HCT116 (cell line): Measurements from ENCODE around the gene MBTPS1. TPM values are rescaled to one million over a fixed set of nuclear protein-coding genes. Genes with fewer than 3 reads are reported as not detected.

ENCODE experiments used
- ATAC-seq: fragments of 200-7000 bp; cut with Tn5 transposase; 2 replicates; pipeline ENCODE4 v1.9.1; 2020; ENCODE audit warnings: mild to moderate bottlenecking, moderate library complexity
- Bru-seq: library from RNA; stranded (reverse); fragments of 400-500 nt; gene quantifications from one replicate; lab custom pipeline; 2021; lab: Mats Ljungman, UMichigan
- BruChase-seq, 2 experiments: library from RNA; stranded (reverse); fragments of 400-500 nt; gene quantifications; one replicate each; lab custom pipeline; 2021; lab: Mats Ljungman, UMichigan
- BruUV-seq: library from RNA; stranded (reverse); fragments of 400-500 nt; replicated peaks from 2 replicates; lab custom pipeline; 2021; lab: Mats Ljungman, UMichigan
- CTCF ChIA-PET: fragments of 300-600 bp; sonication (Branson Sonifier 250); formaldehyde crosslinking; loops from one replicate; lab custom pipeline; 2021; ENCODE audit warnings: antibody characterized with exemption; lab: Charles Lee
- POLR2A ChIA-PET: fragments of 300-600, 350-600 bp; sonication (Branson Sonifier 250); formaldehyde crosslinking; loops from one replicate; lab custom pipeline; 2021; ENCODE audit warnings: antibody characterized with exemption; lab: Charles Lee
- RAD21 ChIA-PET, 2 experiments: fragments of 300-600 bp; sonication (Branson Sonifier 250); formaldehyde crosslinking; loops; one replicate each; lab custom pipeline; 2023; ENCODE audit warnings: low total read pairs in 2 of 2; ENCODE audit not compliant: uncharacterized antibody in 2 of 2, unreplicated experiment in 2 of 2, low non-redundant PET in 1 of 2; lab: Charles Lee
- DNase-seq: peaks from one replicate; pipeline ENCODE4 v3.0.0-alpha.2; 2010; ENCODE audit warnings: low read depth, low spot score
- H2AFZ ChIP-seq: fragments of 200-600 bp; shearing (Covaris generic), sonication (generic); 2 replicates; pipeline ENCODE4 v1.6.1; 2017; ENCODE audit warnings: low read depth, mixed run types, mixed read lengths, antibody characterized with exemption, low read length; ENCODE audit not compliant: poor library complexity, severe bottlenecking
- H3K27ac ChIP-seq: 2 replicates; pipeline ENCODE4 v1.5.1; 2012; ENCODE audit warnings: low read depth, low read length
- H3K27me3 ChIP-seq: fragments of 200-600 bp; sonication (generic); 2 replicates; pipeline ENCODE4 v1.6.1; 2016; ENCODE audit warnings: mixed run types, low read length, mixed read lengths; ENCODE audit not compliant: insufficient read depth
- H3K36me3 ChIP-seq, 2 experiments: fragments of 200-500 bp in 1 of 2; fragments of 200-600 bp in 1 of 2; sonication (Bioruptor generic) in 1 of 2; sonication (generic) in 1 of 2; 2 replicates each; pipeline versions ENCODE4 v1.5.1 to v1.6.1; 2014 to 2016; ENCODE audit warnings: low read length in 2 of 2, inconsistent platforms in 1 of 2, mixed read lengths in 1 of 2, mixed run types in 1 of 2; ENCODE audit not compliant: insufficient read depth in 2 of 2, control insufficient read depth in 1 of 2
- H3K4me1 ChIP-seq, 2 experiments: fragments of 200-600 bp in 1 of 2; sonication (generic) in 1 of 2; 2 replicates each; pipeline versions ENCODE4 v1.5.1 to v1.6.1; 2012 to 2017; ENCODE audit warnings: low read length in 2 of 2, inconsistent platforms in 1 of 2, mild to moderate bottlenecking in 1 of 2, mixed read lengths in 1 of 2, mixed run types in 1 of 2, moderate library complexity in 1 of 2; ENCODE audit not compliant: insufficient read depth in 2 of 2, control insufficient read depth in 1 of 2
- H3K4me2 ChIP-seq: fragments of 200-600 bp; sonication (generic); 2 replicates; pipeline ENCODE4 v1.6.1; 2017; ENCODE audit warnings: mixed run types, low read length, mixed read lengths
- H3K4me3 ChIP-seq, 2 experiments: fragments of 200-600 bp in 1 of 2; sonication (generic) in 1 of 2; replicated peaks in 1 of 2; 2 replicates each; pipeline ENCODE4 v1.5.1; 2011 to 2016; ENCODE audit warnings: low read length in 2 of 2, control low read depth in 1 of 2, low read depth in 1 of 2, mild to moderate bottlenecking in 1 of 2, mixed read lengths in 1 of 2, mixed run types in 1 of 2
- H3K79me2 ChIP-seq: fragments of 200-600 bp; sonication (generic); 2 replicates; pipeline ENCODE4 v1.6.1; 2017; ENCODE audit warnings: mild to moderate bottlenecking, mixed run types, low read length, moderate library complexity, mixed read lengths; ENCODE audit not compliant: insufficient read depth
- H3K9ac ChIP-seq: fragments of 200-600 bp; sonication (generic); 2 replicates; pipeline ENCODE4 v1.6.1; 2016; ENCODE audit warnings: low read length, mixed read lengths
- H3K9me2 ChIP-seq: fragments of 200-600 bp; sonication (generic), shearing (Covaris generic); 2 replicates; pipeline ENCODE4 v1.6.1; 2017; ENCODE audit warnings: mixed run types, mild to moderate bottlenecking, moderate library complexity; ENCODE audit not compliant: insufficient read depth
- H3K9me3 ChIP-seq, 2 experiments: fragments of 200-500 bp in 1 of 2; fragments of 200-600 bp in 1 of 2; sonication (Bioruptor generic) in 1 of 2; sonication (generic) in 1 of 2; 2 replicates each; pipeline ENCODE4 v1.6.1; 2014 to 2017; ENCODE audit warnings: low read length in 2 of 2, mixed read lengths in 2 of 2, inconsistent platforms in 1 of 2, low read depth in 1 of 2, mild to moderate bottlenecking in 1 of 2, mixed run types in 1 of 2, moderate library complexity in 1 of 2; ENCODE audit not compliant: control insufficient read depth in 1 of 2, insufficient read depth in 1 of 2
- H4K20me1 ChIP-seq: fragments of 200-600 bp; sonication (generic), shearing (Covaris generic); 2 replicates; pipeline ENCODE4 v1.6.1; 2017; ENCODE audit warnings: mixed run types, mild to moderate bottlenecking, moderate library complexity; ENCODE audit not compliant: insufficient read depth
- CBX3 ChIP-seq: IDR thresholded peaks from 2 replicates; pipeline ENCODE4 v1.6.1; 2012; ENCODE audit warnings: low read depth
- CEBPB ChIP-seq: IDR thresholded peaks from 2 replicates; pipeline ENCODE4 v1.6.1; 2012; ENCODE audit warnings: low read depth
- EGR1 ChIP-seq: IDR thresholded peaks from 2 replicates; pipeline ENCODE4 v1.6.1; 2012; ENCODE audit warnings: low read depth
- ELF1 ChIP-seq: IDR thresholded peaks from 2 replicates; pipeline ENCODE4 v1.6.1; 2012; ENCODE audit warnings: low read depth, borderline replicate concordance
- EZH2 ChIP-seq: fragments of 200-600 bp; sonication (generic); IDR thresholded peaks from 2 replicates; pipeline ENCODE4 v1.6.1; 2017; ENCODE audit warnings: antibody characterized with exemption, mixed run types
- EZH2phosphoT487 ChIP-seq: fragments of 200-600 bp; IDR thresholded peaks from 2 replicates; pipeline ENCODE4 v1.6.1; 2018; ENCODE audit warnings: antibody characterized with exemption, borderline replicate concordance
- JUND ChIP-seq: IDR thresholded peaks from 2 replicates; pipeline ENCODE4 v1.6.1; 2012
- POLR2A ChIP-seq: IDR thresholded peaks from 2 replicates; pipeline ENCODE4 v1.7.0; 2011; ENCODE audit warnings: borderline replicate concordance; ENCODE audit not compliant: insufficient read depth, insufficient read length; ENCODE audit errors: extremely low read depth
- POLR2AphosphoS5 ChIP-seq: IDR thresholded peaks from 2 replicates; pipeline ENCODE4 v1.6.1; 2011; ENCODE audit warnings: mild to moderate bottlenecking, low read depth, low read length, moderate library complexity
- RAD21 ChIP-seq: IDR thresholded peaks from 2 replicates; pipeline ENCODE4 v1.6.1; 2012; ENCODE audit warnings: low read depth, mild to moderate bottlenecking
- SIN3A ChIP-seq: IDR thresholded peaks from 2 replicates; pipeline ENCODE4 v1.6.1; 2012; ENCODE audit warnings: low read depth
- SP1 ChIP-seq: IDR thresholded peaks from 2 replicates; pipeline ENCODE4 v1.6.1; 2012; ENCODE audit warnings: low read depth
- SRF ChIP-seq: IDR thresholded peaks from 2 replicates; pipeline ENCODE4 v1.6.1; 2012; ENCODE audit warnings: low read depth
- TCF7L2 ChIP-seq: IDR thresholded peaks from 2 replicates; pipeline ENCODE4 v1.7.0; 2011; ENCODE audit warnings: borderline replicate concordance, inconsistent platforms; ENCODE audit not compliant: insufficient read depth, insufficient read length; ENCODE audit errors: extremely low read depth
- YY1 ChIP-seq: IDR thresholded peaks from 2 replicates; pipeline ENCODE4 v1.6.1; 2011; ENCODE audit warnings: low read length, low read depth, moderate library complexity, mild to moderate bottlenecking; ENCODE audit not compliant: insufficient replicate concordance; ENCODE audit errors: extremely low read depth
- ZFX ChIP-seq: fragments of 450-650 bp; IDR thresholded peaks from 2 replicates; pipeline ENCODE4 v1.6.1; 2017
- ZNF274 ChIP-seq: fragments of 200-500 bp; sonication (Bioruptor generic); IDR thresholded peaks from 2 replicates; pipeline ENCODE4 v1.6.1; 2014; ENCODE audit warnings: mild to moderate bottlenecking, low read depth, low read length, inconsistent platforms
- intact Hi-C: fragments of 100-400 bp; cut with micrococcal nuclease; formaldehyde crosslinking; loops from 2 replicates; pipeline ENCODE4 v1.10.0; 2022
- long read RNA-seq: library from polyadenylated mRNA; unstranded; transcript quantifications from one replicate; pipeline ENCODE4 v2.0.0, GENCODE V29; 2021; ENCODE audit not compliant: unreplicated experiment
- polyA plus RNA-seq: library from polyadenylated mRNA; unstranded; fragments of >200 nt; gene quantifications from 2 replicates; pipeline ENCODE4 v1.2.1, GENCODE V29; 2012; ENCODE audit warnings: missing spikeins
- total RNA-seq: library from RNA; stranded (reverse); gene quantifications from one replicate; pipeline ENCODE4 v1.2.1, GENCODE V29; 2021; ENCODE audit not compliant: unreplicated experiment
- TF ChIP-seq, protein P1 (sequence below), 3 experiments: fragments of 200-600 bp in 1 of 3; sonication (generic) in 1 of 3; IDR thresholded peaks in 2 of 3; conservative IDR thresholded peaks in 1 of 3; 2 replicates each; pipeline ENCODE4 v1.5.1; 2012 to 2017; ENCODE audit warnings: low read depth in 2 of 3, low read length in 2 of 3, antibody characterized with exemption in 1 of 3, borderline replicate concordance in 1 of 3, control low read depth in 1 of 3, mild to moderate bottlenecking in 1 of 3, mixed read lengths in 1 of 3, mixed run types in 1 of 3, moderate library complexity in 1 of 3; ENCODE audit not compliant: insufficient read depth in 1 of 3
- TF ChIP-seq, protein P2 (sequence below): IDR thresholded peaks from 2 replicates; pipeline ENCODE4 v1.6.1; 2012
- TF ChIP-seq, protein P3 (sequence below): IDR thresholded peaks from 2 replicates; pipeline ENCODE4 v1.6.1; 2012
- TF ChIP-seq, protein P4 (sequence below): IDR thresholded peaks from 2 replicates; pipeline ENCODE4 v1.6.1; 2011; ENCODE audit warnings: mild to moderate bottlenecking, low read length, moderate library complexity; ENCODE audit not compliant: insufficient replicate concordance; ENCODE audit errors: extremely low read depth

The MBTPS1 gene
- total RNA-seq (111 TPM), Bru-seq, nascent RNA (percentile 90 among the genes with signal in this experiment), BruChase-seq, experiment 1, labeled RNA remaining after a 6-hour chase (percentile 91 among the genes with signal in this experiment), BruChase-seq, experiment 2, labeled RNA remaining after a 2-hour chase (percentile 88 among the genes with signal in this experiment)
- polyA plus RNA-seq, result 65.5 and 68.4 TPM in 2 replicates
- long read RNA-seq, full-length matches to known transcripts, result 39 of 140 reads
- long read RNA-seq, partial matches to known transcripts, result 88 of 140 reads
- long read RNA-seq, other reads (novel, unspliced or antisense), result 13 of 140 reads

DNA sequence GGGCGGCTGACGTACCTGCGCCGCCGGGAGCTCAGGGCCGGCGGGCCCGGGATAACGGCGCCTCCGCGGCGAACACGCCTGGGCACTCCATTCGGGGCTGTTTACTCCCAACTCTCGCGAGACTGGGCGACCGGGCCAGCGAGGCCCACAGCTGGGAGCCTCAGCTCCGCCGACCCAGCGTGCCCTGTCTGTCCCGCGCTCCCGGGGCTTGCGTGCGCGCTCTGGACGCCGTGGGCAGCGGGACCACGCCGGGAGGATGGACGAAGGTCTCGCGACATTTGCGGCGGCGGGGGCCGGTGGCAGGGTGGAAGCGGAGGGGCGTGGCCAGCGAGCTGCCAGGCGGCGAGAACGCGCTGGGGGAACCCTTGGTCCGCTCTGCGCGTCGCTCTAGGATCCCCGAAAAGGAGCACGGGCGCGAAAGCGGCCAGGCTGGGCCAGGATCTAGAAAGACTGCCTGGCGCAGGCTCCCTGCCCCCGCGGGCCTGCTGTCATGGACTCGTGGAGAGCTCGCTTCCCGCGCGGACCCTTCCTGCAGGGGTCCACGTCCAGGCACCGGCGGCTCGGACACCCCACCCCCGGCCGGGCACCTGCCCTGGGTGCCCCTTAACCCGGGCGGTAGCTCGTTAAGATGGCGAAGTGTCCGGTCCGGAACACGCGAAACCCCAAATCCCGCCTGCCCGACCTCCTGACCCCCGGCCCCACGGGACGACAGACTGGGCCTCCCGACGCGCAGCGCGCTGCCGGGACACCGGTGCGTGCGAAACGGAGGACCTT is at the start of gene MBTPS1:
Gene MBTPS1, minus strand, starts transcription at position 223 of the 774 bp plus-strand sequence. CDS start 15,159 bp downstream, outside the sequence.
- H3K4me3 ChIP-seq, result peak within 1 kb of the TSS; percentile 60 to 81
- H3K27me3 ChIP-seq, result no peaks in the 10 kb centered on the region
- POLR2A ChIA-PET, result interaction anchor here (0.6 to 1.3 kb wide), 9 partner anchors 11 to 389 kb away, joined by 3 to 7 read pairs (median 4); partner anchors contain the start of genes ATP2C2 and TAF1C
- ATAC-seq (peak; percentile 94), DNase-seq (peak; percentile 98)
- peak within 1 kb of the TSS; percentile 84 for H3K27ac ChIP-seq
- peak within 1 kb of the TSS; percentile 96 for H3K4me2 ChIP-seq
- CTCF ChIA-PET, result interaction anchor here (0.7 to 2.3 kb wide), 9 partner anchors 10 to 389 kb away, joined by 3 to 13 read pairs (median 4); partner anchors contain the start of gene TAF1C
- RAD21 ChIA-PET, result interaction anchor here (0.5 to 1.2 kb wide), 4 partner anchors 31 to 502 kb away, joined by 3 to 8 read pairs (median 4); partner anchors contain the start of gene TAF1C (in 2 of the 2)
- TSS peak; percentile 86 for BruUV-seq
- H3K36me3 ChIP-seq, result no peaks in the 10 kb centered on the region
- no peaks in the 10 kb centered on the region for H3K9me3 ChIP-seq
- intact Hi-C loops, result loop anchor here (2.0 kb wide), 1 partner anchor 28 kb away; the partner anchor contains the start of genes DNAAF1 and HSDL1
- peaks cover 45% of the 10 kb centered on the region for H3K79me2 ChIP-seq
- no peaks in the 10 kb centered on the region for H4K20me1 ChIP-seq
- H2AFZ ChIP-seq, result peak within 1 kb of the TSS; percentile 74
- TF ChIP-seq CEBPB, result no peak
- TF ChIP-seq RAD21, result no peak
- peak; percentile 63; the same call in 1 of the 2 replicates for TF ChIP-seq SP1
- TF ChIP-seq ZNF274, result no peak
- peak; percentile 58 for TF ChIP-seq YY1
- peak; percentile 80 for TF ChIP-seq ZFX
- TF ChIP-seq, protein P1, sequence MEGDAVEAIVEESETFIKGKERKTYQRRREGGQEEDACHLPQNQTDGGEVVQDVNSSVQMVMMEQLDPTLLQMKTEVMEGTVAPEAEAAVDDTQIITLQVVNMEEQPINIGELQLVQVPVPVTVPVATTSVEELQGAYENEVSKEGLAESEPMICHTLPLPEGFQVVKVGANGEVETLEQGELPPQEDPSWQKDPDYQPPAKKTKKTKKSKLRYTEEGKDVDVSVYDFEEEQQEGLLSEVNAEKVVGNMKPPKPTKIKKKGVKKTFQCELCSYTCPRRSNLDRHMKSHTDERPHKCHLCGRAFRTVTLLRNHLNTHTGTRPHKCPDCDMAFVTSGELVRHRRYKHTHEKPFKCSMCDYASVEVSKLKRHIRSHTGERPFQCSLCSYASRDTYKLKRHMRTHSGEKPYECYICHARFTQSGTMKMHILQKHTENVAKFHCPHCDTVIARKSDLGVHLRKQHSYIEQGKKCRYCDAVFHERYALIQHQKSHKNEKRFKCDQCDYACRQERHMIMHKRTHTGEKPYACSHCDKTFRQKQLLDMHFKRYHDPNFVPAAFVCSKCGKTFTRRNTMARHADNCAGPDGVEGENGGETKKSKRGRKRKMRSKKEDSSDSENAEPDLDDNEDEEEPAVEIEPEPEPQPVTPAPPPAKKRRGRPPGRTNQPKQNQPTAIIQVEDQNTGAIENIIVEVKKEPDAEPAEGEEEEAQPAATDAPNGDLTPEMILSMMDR (IDR thresholded peaks at IDR 0.05 in 2 of 3, conservative IDR thresholded peaks at IDR 0.05 in 1 of 3; ENCODE audit: borderline replicate concordance in 1 of 3, insufficient read depth in 1 of 3, low read depth in 2 of 3, low read length in 2 of 3), result no peak
- peak; percentile 94 for TF ChIP-seq SIN3A
- peak; percentile 93 for TF ChIP-seq POLR2AphosphoS5
- TF ChIP-seq ELF1, result no peak
- TF ChIP-seq, protein P2, sequence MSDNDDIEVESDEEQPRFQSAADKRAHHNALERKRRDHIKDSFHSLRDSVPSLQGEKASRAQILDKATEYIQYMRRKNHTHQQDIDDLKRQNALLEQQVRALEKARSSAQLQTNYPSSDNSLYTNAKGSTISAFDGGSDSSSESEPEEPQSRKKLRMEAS, result peak; percentile 95
- no peak for TF ChIP-seq JUND
- TF ChIP-seq EZH2phosphoT487, result no peak
- TF ChIP-seq EZH2, result no peak
- TF ChIP-seq POLR2A, result peak; percentile 73
- TF ChIP-seq SRF, result no peak; the same call in 1 of the 2 replicates
- TF ChIP-seq EGR1, result peak; percentile 71
- peak; percentile 57 for TF ChIP-seq TCF7L2
- TF ChIP-seq, protein P3, sequence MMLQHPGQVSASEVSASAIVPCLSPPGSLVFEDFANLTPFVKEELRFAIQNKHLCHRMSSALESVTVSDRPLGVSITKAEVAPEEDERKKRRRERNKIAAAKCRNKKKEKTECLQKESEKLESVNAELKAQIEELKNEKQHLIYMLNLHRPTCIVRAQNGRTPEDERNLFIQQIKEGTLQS, result no peak
- peak; percentile 75; the same call in 1 of the 2 replicates for TF ChIP-seq CBX3
- TF ChIP-seq, protein P4, sequence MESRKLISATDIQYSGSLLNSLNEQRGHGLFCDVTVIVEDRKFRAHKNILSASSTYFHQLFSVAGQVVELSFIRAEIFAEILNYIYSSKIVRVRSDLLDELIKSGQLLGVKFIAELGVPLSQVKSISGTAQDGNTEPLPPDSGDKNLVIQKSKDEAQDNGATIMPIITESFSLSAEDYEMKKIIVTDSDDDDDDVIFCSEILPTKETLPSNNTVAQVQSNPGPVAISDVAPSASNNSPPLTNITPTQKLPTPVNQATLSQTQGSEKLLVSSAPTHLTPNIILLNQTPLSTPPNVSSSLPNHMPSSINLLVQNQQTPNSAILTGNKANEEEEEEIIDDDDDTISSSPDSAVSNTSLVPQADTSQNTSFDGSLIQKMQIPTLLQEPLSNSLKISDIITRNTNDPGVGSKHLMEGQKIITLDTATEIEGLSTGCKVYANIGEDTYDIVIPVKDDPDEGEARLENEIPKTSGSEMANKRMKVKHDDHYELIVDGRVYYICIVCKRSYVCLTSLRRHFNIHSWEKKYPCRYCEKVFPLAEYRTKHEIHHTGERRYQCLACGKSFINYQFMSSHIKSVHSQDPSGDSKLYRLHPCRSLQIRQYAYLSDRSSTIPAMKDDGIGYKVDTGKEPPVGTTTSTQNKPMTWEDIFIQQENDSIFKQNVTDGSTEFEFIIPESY, result peak; percentile 99
- peaks cover 11 to 22% of the 10 kb centered on the region in 2 experiments for H3K4me1 ChIP-seq
- H3K9me2 ChIP-seq, result no peaks in the 10 kb centered on the region; the same call in 1 of the 2 replicates
- H3K9ac ChIP-seq, result peak within 1 kb of the TSS; percentile 95
